Skin epidermis (tissue), 12 donors: ENCODE data around the gene TEX19.
A peak's percentile ranks its signal among the peaks of the same experiment; 100 is the strongest.
"Not testable (repeated sequence)": the region's sequence is repeated elsewhere in the genome, so short reads cannot be mapped to it uniquely, and the experiment has no call there.

ENCODE experiments used
- H3K27ac ChIP-seq, 21 experiments: fragments of 200-600 bp; sonication (generic) in 11 of 21; one replicate each; pipeline ENCODE4 v1.5.0; 2020; ENCODE audit warnings: mild to moderate bottlenecking in 3 of 21, inconsistent platforms in 2 of 21, moderate library complexity in 2 of 21
- H3K4me3 ChIP-seq, 7 experiments: fragments of 200-600 bp; sonication (generic) in 2 of 7; one replicate each; pipeline ENCODE4 v1.5.0; 2020; ENCODE audit warnings: inconsistent platforms in 2 of 7, mild to moderate bottlenecking in 2 of 7, moderate library complexity in 1 of 7

The TEX19 gene

DNA sequence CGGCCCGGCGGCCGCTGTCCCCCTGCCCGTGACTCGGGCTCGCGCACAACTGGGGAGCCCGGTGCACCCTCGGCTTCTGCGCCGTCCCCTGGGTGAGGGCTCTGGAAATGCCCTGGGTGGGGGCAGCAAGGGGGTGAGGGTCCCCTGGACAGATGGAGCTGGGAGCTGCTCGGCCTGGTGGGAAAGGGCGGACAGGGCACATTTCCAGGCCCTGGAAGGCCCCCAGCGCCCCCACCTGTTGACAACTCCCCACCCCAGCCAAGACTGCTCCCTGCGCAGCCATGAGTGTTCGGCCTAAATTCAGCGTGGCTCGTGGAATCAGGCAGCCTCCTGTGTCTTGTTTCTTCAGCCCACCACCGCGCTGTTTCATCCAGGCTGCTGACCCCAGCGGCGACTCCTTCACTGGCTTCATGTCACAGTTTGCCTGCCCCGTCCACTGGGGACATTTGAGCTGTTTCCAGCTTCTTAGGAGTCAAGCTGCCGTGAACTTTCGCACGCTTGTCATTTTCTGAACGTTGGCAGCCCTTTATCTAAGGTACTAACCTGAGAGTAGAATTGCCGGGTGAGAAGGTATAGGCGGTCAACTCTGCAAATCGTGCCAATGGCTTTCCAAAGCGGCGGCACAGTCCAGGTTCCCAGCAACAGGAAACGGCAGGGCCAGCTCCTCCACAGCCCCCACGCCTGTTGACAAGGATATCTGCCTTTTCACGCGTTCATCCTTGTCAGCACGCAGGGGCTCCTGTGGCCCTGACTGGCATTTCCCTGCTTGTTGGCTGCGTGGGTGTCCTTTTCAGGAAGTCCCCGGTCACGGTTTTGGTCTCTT lies 13.4 kb downstream of the TEX19 start:
- Histone ChIP-seq H3K27ac (no peak overlapping the region), H3K4me3 (no peak overlapping the region)

DNA sequence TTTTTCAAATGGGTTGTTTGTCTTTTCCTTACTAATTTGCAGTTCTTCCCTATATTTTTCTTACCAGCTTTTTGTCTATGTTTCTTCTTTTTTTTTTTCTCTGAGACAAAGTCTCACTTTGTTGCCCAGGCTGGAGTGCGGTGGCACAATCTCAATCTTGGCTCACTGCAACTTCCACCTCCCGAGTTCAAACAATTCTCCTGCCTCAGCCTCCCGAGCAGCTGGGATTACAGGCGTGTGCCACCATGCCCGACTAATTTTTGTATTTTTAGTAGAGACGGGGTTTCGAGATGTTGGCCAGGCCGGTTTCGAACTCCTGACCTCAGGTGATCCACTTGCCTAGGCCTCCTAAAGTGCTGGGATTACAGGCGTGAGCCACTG lies 14.0 kb downstream of the TEX19 start:
- H3K27ac ChIP-seq, H3K4me3 ChIP-seq: not testable (repeated sequence)

DNA sequence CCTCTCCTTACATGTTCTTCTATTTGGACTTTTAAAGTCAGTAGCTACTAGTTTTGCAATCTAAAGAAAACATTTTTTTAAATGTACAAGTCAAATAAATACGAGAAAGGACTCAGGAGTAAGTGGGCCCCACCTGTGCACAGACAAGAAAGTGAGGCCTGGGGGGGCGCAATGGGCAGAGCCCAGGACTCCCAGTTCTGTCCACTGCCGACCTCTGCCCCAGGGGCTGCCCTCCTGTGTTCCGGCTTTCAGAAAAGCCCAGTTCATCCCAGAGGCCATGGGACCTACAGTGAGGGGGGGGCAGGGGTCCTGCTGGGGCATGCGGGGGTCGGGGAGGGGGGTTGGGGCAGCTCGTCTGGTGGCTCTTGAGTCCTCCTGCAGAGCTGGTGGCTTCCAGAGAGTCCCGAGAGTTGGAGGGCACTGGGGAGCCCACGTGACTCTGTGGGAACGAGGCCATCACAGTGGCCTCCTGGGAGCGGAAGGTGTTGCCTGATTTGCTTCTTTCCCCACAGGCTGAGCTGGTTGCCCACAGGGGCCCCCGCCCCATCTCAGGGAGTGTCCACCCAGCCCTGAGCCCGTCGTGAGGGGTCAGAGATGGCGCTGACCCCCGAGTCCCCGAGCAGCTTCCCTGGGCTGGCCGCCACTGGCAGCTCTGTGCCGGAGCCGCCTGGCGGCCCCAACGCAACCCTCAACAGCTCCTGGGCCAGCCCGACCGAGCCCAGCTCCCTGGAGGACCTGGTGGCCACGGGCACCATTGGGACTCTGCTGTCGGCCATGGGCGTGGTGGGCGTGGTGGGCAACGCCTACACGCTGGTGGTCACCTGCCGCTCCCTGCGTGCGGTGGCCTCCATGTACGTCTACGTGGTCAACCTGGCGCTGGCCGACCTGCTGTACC lies 14.9 kb downstream of the TEX19 start:
- H3K4me3 ChIP-seq = no peak overlapping the region
- H3K27ac ChIP-seq = no peak overlapping the region

DNA sequence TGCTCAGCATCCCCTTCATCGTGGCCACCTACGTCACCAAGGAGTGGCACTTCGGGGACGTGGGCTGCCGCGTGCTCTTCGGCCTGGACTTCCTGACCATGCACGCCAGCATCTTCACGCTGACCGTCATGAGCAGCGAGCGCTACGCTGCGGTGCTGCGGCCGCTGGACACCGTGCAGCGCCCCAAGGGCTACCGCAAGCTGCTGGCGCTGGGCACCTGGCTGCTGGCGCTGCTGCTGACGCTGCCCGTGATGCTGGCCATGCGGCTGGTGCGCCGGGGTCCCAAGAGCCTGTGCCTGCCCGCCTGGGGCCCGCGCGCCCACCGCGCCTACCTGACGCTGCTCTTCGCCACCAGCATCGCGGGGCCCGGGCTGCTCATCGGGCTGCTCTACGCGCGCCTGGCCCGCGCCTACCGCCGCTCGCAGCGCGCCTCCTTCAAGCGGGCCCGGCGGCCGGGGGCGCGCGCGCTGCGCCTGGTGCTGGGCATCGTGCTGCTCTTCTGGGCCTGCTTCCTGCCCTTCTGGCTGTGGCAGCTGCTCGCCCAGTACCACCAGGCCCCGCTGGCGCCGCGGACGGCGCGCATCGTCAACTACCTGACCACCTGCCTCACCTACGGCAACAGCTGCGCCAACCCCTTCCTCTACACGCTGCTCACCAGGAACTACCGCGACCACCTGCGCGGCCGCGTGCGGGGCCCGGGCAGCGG lies 15.7 kb downstream of the TEX19 start:
- Histone ChIP-seq H3K27ac (no peak overlapping the region), H3K4me3 (no peak overlapping the region)

DNA sequence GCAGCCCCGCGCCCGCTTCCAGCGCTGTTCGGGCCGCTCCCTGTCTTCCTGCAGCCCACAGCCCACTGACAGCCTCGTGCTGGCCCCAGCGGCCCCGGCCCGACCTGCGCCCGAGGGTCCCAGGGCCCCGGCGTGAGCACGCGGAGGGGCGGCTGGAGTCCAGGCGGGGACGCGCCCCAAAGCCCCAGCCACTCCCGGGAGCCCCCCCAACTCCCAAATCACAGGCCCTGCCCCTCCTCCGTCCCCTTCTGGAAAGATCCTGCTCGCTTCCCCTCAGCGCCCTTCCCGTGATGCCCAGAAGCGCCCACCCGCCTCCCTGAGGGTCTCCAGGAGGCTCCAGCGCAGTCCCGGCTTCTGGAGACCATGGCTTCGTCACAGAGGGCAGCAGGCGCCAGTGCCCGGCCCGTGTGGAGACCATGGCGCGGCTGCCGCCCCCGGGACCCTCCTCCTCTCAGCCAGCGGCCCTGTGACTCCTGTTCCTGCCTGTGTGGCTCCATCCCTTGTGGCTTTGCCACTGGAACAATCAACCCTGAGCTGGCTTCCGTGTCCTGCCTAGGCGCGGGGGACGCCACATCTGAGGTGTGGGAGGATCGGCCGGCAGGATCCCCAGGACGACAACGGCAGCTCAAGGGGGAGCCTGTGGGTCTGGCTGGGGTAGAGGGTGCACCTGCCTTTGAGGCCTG lies 16.5 kb downstream of the TEX19 start:
- Histone ChIP-seq H3K4me3 (no peak overlapping the region), H3K27ac (no peak overlapping the region)

DNA sequence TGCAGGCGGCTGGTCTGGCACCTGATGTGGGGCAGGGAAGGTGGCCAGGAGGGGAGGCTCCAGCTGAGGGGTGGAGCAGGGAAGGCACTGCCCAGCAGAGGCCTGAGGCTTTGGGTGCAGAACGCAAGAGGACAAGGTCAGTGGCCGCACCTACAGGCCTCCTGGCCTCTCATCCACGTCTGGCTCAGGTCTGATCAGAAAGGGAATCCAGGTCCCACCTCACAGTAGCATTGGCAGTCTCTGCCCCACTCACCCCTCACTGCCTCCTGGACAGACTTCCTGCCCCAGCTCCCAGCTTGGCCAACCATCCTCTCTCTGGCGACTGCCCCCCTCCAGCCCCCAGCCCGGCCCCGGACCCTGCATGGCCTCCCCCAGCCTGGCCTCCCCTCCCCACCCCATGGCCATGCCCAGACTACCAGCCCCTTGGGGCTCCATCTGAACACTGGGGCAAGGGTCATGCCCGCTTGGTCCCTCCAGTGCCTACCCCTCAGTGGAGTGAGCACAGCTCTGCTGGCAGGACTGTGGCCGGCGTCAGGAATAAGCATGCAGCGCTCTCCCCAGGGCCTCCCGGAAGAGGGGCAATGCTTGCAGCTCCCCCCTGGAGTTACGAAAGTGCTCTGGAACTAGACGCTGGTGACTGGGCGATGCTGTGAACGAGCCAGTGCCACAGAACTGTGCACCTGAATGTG lies 17.1 kb downstream of the TEX19 start:
- Histone ChIP-seq H3K4me3 (no peak overlapping the region), H3K27ac (no peak overlapping the region)

DNA sequence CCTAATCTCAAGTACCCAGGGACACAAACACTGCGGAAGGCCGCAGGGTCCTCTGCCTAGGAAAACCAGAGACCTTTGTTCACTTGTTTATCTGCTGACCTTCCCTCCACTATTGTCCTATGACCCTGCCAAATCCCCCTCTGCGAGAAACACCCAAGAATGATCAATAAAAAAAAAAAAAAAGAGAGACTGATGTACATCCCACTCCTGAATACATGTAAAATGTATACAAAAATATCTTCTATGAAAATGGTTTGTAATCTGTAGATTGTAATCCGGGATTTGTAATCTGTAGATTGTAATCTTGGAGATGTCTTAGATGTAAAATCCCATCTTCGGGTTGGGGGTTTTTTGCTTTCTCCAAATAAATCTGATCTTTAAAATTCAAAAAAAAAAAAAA lies 18.2 kb downstream of the TEX19 start:
- H3K27ac ChIP-seq, H3K4me3 ChIP-seq: not testable (repeated sequence)

DNA sequence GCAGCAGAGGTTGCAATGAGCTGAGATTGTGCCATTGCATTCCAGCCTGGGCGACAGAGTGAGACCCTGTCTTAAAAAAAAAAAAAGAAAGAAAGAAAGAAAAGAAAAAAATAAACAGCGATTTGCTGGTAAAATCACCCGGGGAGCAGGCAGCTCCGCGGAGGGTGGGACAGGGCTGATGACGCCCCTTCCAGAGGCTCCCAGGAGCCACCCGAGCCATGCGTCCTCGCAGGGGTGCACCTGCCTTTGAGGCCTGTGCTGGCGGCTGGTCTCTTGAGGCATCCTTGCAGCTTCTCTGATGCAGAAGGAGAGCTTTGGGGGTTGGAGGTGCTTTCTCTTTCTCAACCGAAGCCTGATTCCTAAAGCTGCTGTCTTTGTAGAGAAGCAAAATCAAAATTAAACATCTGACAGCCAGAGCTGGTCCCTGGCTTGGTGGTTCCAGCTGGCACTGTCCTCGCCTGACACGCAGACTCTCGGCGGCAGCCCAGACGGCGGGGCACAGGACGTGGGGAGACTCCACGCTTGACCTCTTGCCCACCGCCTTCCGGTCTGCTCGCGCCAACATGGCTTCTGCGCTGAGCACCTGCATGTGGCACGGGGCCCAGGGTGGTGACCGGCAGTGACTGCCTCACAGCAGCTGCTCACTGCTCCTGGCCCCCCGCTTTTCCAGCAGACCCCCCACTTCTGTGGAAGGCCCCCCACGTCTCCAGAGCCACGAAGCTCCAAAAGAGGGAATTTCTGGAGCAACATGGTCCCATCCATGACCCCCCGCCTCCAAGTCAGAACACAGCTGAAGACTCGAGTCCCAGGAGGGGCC lies 19.1 kb downstream of the TEX19 start:
- H3K27ac ChIP-seq = no peak overlapping the region
- H3K4me3 ChIP-seq = no peak overlapping the region

DNA sequence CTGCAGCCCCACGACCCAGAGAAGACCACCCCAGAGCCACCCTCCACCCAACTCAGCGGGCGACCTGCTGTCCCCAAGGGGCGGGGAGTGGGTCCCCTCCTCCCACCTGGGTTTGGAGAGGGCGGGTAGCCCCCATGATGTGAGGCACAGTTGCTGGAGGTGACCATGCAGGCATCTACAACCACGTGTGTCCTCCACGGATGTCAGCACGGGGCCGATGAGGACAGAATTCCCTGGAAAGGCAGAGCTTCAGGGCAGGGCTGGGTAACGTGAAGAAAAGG lies 19.6 kb downstream of the TEX19 start:
- Histone ChIP-seq H3K27ac (no peak overlapping the region), H3K4me3 (no peak overlapping the region)

DNA sequence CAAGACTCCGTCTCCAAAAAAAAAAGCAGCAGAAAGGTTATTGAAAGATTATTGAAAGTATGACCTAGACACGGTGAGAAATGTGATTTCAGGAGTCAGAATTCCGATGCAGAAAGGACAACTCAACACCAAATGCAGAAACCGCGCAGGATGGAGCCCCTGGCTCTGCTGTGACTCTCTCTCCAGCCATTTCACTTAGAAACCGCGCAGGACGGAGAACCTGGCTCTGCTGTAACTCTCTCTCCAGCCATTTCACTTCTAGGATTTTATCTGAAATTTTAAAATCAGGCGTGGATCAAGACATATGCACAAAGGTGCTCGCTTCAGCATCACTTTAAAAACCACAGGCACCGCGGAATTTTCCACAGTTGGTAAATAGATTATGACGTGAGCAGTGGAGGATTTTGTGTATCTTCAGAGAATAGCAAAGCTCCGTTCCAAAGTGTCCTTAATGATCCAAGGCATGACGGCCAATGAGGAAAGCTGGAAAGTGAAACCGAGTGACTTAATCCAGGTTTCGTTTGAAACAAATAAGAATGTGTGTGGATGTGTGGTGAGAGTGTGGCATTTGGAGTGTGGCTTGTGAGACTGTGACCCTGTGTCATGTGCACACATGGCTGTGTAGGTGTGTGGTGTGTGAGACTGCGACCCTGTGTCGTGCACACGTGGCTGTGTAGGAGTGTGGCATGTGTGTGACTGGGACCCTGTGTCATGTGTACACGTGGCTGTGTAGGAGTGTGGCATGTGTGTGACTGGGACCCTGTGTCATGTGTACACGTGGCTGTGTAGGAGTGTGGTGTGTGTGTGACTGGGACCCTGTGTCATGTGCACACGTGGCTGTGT lies 22.0 kb downstream of the TEX19 start:
- no peak overlapping the region for H3K27ac ChIP-seq
- H3K4me3 ChIP-seq = no peak overlapping the region

DNA sequence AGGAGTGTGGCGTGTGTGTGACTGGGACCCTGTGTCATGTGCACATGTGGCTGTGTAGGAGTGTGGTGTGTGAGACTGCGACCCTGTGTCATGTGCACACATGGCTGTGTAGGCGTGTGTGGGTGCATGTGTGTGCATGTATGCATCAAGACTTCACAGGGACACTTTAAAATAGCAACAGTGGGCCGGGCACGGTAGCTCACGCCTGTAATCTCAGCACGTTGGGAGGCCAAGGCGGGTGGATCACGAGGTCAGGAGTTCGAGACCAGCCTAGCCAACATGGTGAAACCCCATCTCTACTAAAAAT lies 22.6 kb downstream of the TEX19 start:
- not testable (repeated sequence) for H3K4me3 ChIP-seq, H3K27ac ChIP-seq

DNA sequence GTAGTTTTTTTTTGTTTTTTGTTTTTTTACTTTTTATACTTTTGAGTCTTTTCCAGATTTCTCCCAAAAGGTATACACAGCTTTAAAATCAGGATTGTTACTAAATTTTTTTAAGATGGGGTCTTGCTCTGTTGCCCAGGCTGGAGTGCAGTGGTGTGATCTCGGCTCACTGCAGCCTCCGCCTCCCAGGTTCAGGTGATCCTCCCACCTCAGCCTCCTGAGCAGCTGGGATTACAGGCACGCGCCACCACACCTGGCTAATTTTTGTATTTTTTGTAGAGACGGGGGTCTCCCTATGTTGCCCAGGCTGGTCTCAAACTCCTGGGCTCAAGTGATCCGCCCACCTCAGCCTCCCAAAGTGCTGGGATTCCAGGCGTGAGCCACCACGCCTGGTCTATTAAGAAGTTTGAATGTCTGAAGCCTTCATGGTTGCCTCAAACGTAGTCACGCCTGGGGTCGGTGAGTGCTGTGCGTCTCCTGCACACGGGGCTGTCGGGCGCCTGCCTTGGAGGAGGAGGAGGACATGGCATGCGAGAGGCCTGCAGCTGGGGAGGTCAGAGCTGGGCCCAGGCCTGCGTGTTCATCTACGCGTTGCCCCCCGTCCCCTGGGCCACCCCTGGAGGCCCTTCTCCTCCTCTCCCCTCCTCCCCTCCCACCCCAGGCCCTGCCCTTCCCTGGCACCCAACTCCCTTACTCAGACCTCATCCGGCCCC lies 23.3 kb downstream of the TEX19 start:
- H3K27ac ChIP-seq, H3K4me3 ChIP-seq: not testable (repeated sequence)

DNA sequence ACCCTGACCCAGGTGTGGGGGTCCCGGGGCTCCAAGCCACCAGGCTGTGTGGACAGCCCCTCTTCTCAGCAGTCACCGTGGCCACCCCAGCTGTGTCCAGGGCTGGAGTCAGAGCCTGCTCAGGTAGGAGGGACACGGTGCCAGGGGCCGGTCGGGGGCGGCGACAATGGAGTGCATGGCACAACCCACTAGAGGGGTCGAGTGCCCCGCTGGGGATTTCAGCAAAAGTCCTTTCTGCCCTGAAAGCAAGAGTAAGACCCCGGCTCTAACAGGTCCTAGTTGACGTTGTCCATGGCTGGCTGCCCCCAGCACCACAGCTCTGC lies 23.8 kb downstream of the TEX19 start:
- no peak overlapping the region for H3K4me3 ChIP-seq
- no peak overlapping the region for H3K27ac ChIP-seq

DNA sequence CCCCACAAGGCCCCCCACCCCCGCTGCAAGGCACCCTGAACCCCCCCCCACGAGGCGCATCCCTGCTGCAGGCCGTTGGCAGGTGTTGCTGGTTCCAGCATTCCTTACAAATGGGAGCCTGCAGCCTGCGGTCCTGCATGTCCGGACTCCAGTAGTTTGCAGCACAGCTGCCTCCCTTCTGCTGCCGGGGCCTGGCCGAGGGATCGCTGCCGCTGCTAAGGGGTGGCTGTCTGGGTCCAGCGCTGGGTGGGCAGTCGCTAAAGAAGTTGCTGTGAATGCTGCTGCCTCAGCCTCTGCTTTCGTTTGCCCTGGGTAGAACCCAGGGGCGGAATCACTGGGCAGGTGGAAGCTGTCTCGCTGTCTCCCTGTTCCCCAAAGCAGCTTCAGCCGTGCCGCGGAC lies 24.4 kb downstream of the TEX19 start:
- H3K27ac ChIP-seq = no peak overlapping the region
- no peak overlapping the region for H3K4me3 ChIP-seq

DNA sequence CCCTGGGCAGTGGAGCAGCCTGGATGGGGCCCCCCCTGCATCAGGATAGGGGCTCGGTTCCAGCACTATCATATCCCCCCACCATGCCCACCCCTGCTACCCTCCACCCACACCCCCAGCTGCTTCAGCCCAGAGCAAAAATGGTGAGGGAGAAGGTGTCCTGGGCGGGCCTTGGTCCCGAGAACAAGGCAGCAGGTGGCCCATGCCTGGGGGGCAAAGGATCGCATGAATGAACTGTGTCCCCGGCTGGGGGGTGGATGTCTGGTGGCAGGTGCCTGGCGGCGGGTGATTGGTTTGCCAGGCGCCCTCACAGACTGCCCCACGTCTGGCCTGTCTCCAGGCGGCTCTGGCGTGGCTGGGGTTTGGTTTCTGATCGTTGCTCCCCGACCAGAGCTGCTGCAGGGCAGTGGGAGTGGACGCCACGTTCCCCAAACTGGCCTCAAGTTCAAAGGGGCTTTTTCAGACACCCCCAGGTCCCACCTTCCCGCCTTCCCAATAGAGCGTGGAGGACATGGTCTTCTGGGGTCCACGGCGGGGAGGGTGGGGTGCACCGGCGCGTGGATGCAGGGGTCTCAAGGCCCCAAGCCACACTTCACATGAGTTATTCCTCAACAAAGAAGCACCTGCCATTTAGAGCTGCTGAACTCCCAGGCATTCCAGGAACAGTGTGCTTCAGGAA lies 25.1 kb downstream of the TEX19 start:
- H3K27ac ChIP-seq = peak overlapping the region in 1 of 21 experiments; percentile 61

DNA sequence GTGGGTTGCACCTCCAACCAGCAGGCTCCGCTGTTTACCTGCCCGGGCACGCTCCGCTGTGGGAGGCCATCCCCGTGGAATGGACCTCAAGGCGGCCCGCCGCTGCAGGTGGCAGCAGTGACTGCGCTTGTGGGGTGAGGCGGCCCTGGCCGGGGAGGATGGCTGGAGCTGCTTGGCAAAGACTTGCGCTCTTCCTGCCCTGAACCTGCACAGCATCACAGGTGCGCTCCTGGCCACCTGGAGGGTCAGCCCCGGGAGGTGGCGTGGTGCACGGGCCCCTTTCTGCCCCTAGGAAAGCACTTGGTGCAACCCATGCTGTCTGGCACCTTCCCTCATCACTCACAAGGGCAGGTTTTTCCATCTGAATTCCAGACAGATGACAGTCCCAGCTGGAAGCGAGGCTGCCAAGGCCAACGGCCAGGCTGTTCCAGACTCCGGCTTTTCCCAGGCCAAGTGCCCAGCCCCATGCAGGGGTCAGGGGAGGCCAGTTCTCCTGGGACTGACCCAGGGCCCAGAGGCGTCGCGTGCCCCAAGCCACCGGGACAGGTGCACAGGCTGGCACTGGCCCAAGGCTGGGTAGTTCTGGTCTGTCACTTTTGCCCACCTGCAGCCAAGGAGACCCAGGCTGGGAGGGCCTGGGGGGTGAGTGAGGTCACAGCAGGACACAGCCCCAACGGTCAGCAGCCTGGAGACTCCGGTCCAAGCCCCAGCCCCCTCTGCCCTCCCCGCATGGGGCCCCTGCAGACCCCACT lies 25.9 kb downstream of the TEX19 start:
- peak overlapping the region in 5 of 21 experiments; percentile 0 to 61 (median 29) for H3K27ac ChIP-seq
- no peak overlapping the region for H3K4me3 ChIP-seq

More for the DNA sequence above, 25.1 kb downstream of the TEX19 start:
- H3K4me3 ChIP-seq = no peak overlapping the region
